ENCODE results near the gene HECTD4. TPM values are rescaled to one million over a fixed set of nuclear protein-coding genes. Genes with fewer than 3 reads are reported as not detected.

The HECTD4 gene
- total RNA-seq, 1 experiment from 2014 or later = 31.2 TPM

DNA sequence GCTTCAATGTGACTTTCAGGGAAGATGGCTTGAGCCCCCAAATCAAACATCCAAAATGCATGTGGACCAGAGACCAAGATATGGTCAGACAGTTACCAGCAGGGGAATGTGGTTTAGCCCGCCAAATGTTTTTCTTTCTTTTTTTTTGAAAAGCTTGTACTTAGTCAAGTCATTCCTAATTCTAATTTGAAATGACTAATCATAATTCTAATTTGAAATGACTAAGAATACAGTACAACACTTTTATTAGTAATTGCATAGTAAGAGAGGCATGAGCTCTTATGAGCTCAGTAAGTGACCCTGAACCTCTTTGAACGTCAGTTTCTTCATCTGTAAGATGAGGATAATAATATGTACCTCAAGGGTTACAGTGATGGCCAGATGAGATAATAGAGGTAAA is 72.4 kb downstream of the HECTD4 start:
- RAD21 ChIA-PET (ENCODE audit: low non-redundant PET in 1 of 2, low total read pairs in 2 of 2, uncharacterized antibody in 2 of 2, unreplicated experiment in 2 of 2) = no interaction called here
- CTCF ChIA-PET = no interaction called here
- DNase-seq (ENCODE audit: low read depth, low spot score) (no peak), ATAC-seq (no peak)
- Histone ChIP-seq H3K4me2 (ENCODE audit: low read length) (no peak overlapping the region), H3K36me3 (ENCODE audit: control insufficient read depth in 1 of 2, insufficient read depth in 2 of 2, low read length in 2 of 2) (no peaks in the 10 kb centered on the region; a peak in 1 of 4 replicates), H3K9me3 (ENCODE audit: control insufficient read depth in 1 of 2, insufficient read depth in 1 of 2, low read depth in 1 of 2, low read length in 2 of 2) (no peaks in the 10 kb centered on the region), H3K9me2 (ENCODE audit: insufficient read depth) (no peaks in the 10 kb centered on the region), H3K79me2 (ENCODE audit: insufficient read depth, low read length) (no peaks in the 10 kb centered on the region), H2AFZ (ENCODE audit: low read depth, low read length, poor library complexity, severe bottlenecking) (no peak overlapping the region), H3K27ac (ENCODE audit: low read depth, low read length) (no peak overlapping the region), H4K20me1 (ENCODE audit: insufficient read depth) (0 out of 2 replicates have a peak, but pooled peaks cover 4% of the 10 kb centered on the region), H3K4me1 (ENCODE audit: control insufficient read depth in 1 of 2, insufficient read depth in 2 of 2, low read length in 2 of 2) (no peaks in the 10 kb centered on the region), H3K4me3 (replicated peaks in 1 of 2; ENCODE audit: low read depth in 1 of 2, low read length in 2 of 2) (no peak overlapping the region), H3K27me3 (ENCODE audit: insufficient read depth, low read length) (no peaks in the 10 kb centered on the region), H3K9ac (ENCODE audit: low read length) (no peak overlapping the region)
- POLR2A ChIA-PET = no interaction called here
- no peak for TF ChIP-seq EZH2phosphoT487 (IDR thresholded peaks at IDR 0.05; ENCODE audit: borderline replicate concordance)
- no peak for TF ChIP-seq CBX3 (IDR thresholded peaks at IDR 0.05; ENCODE audit: low read depth)
- TF ChIP-seq RAD21 (IDR thresholded peaks at IDR 0.05; ENCODE audit: low read depth) = no peak
- no peak for TF ChIP-seq SP1 (IDR thresholded peaks at IDR 0.05; ENCODE audit: low read depth)
- no peak for TF ChIP-seq ELF1 (IDR thresholded peaks at IDR 0.05; ENCODE audit: borderline replicate concordance, low read depth)
- no peak for TF ChIP-seq SIN3A (IDR thresholded peaks at IDR 0.05; ENCODE audit: low read depth)
- no peak for TF ChIP-seq ZNF274 (IDR thresholded peaks at IDR 0.05; ENCODE audit: low read depth, low read length)
- TF ChIP-seq YY1 (IDR thresholded peaks at IDR 0.05; ENCODE audit: extremely low read depth, insufficient replicate concordance, low read depth, low read length) = no peak
- TF ChIP-seq SRF (IDR thresholded peaks at IDR 0.05; ENCODE audit: low read depth) = no peak
- TF ChIP-seq POLR2A (IDR thresholded peaks at IDR 0.05; ENCODE audit: borderline replicate concordance, extremely low read depth, insufficient read depth, insufficient read length) = no peak
- intact Hi-C loops (cut with micrococcal nuclease) = no loop called here
- BruUV-seq (replicated peaks) = no TSS peak

DNA sequence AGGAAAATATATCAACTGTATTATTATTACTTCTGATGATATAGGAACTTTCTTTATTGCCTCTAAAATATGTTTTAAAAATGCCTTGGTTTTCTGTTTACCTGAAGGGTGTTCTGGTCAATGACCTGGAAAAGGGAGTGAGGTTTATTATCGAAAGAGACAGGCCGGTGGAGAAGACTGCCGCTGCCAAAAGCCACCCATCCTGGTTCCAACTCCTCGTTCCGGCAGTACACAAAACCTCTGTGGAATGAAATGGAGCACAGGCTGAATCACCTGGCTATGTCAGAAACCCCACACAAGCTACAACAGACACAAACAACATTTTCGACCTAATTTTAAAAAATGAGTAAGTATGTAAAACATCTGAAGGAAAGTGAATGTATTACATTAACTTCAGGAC is 73.6 kb downstream of the HECTD4 start:
- POLR2A ChIA-PET = no interaction called here
- Histone ChIP-seq H3K4me1 (ENCODE audit: control insufficient read depth in 1 of 2, insufficient read depth in 2 of 2, low read length in 2 of 2) (no peaks in the 10 kb centered on the region), H4K20me1 (ENCODE audit: insufficient read depth) (0 out of 2 replicates have a peak, but pooled peaks cover 4% of the 10 kb centered on the region), H3K27me3 (ENCODE audit: insufficient read depth, low read length) (no peaks in the 10 kb centered on the region), H2AFZ (ENCODE audit: low read depth, low read length, poor library complexity, severe bottlenecking) (no peak overlapping the region), H3K4me3 (replicated peaks in 1 of 2; ENCODE audit: low read depth in 1 of 2, low read length in 2 of 2) (no peak overlapping the region), H3K9me3 (ENCODE audit: control insufficient read depth in 1 of 2, insufficient read depth in 1 of 2, low read depth in 1 of 2, low read length in 2 of 2) (no peaks in the 10 kb centered on the region), H3K4me2 (ENCODE audit: low read length) (no peak overlapping the region), H3K36me3 (ENCODE audit: control insufficient read depth in 1 of 2, insufficient read depth in 2 of 2, low read length in 2 of 2) (no peaks in the 10 kb centered on the region), H3K27ac (ENCODE audit: low read depth, low read length) (no peak overlapping the region), H3K9ac (ENCODE audit: low read length) (no peak overlapping the region), H3K79me2 (ENCODE audit: insufficient read depth, low read length) (no peaks in the 10 kb centered on the region), H3K9me2 (ENCODE audit: insufficient read depth) (no peaks in the 10 kb centered on the region)
- RAD21 ChIA-PET (ENCODE audit: low non-redundant PET in 1 of 2, low total read pairs in 2 of 2, uncharacterized antibody in 2 of 2, unreplicated experiment in 2 of 2) = no interaction called here
- intact Hi-C loops (cut with micrococcal nuclease) = no loop called here
- BruUV-seq (replicated peaks) = no TSS peak
- CTCF ChIA-PET = no interaction called here
- TF ChIP-seq ELF1 (IDR thresholded peaks at IDR 0.05; ENCODE audit: borderline replicate concordance, low read depth) (no peak), CBX3 (IDR thresholded peaks at IDR 0.05; ENCODE audit: low read depth) (no peak), SRF (IDR thresholded peaks at IDR 0.05; ENCODE audit: low read depth) (no peak), SIN3A (IDR thresholded peaks at IDR 0.05; ENCODE audit: low read depth) (no peak), JUND (IDR thresholded peaks at IDR 0.05) (no peak), EZH2 (IDR thresholded peaks at IDR 0.05) (no peak), EGR1 (IDR thresholded peaks at IDR 0.05; ENCODE audit: low read depth) (no peak), POLR2AphosphoS5 (IDR thresholded peaks at IDR 0.05; ENCODE audit: low read depth, low read length) (no peak), POLR2A (IDR thresholded peaks at IDR 0.05; ENCODE audit: borderline replicate concordance, extremely low read depth, insufficient read depth, insufficient read length) (no peak), FOSL1 (IDR thresholded peaks at IDR 0.05; ENCODE audit: low read depth) (no peak), EZH2phosphoT487 (IDR thresholded peaks at IDR 0.05; ENCODE audit: borderline replicate concordance) (no peak), RAD21 (IDR thresholded peaks at IDR 0.05; ENCODE audit: low read depth) (no peak), ZFX (IDR thresholded peaks at IDR 0.05) (no peak), CEBPB (IDR thresholded peaks at IDR 0.05; ENCODE audit: low read depth) (no peak)
- TF ChIP-seq, protein P1, sequence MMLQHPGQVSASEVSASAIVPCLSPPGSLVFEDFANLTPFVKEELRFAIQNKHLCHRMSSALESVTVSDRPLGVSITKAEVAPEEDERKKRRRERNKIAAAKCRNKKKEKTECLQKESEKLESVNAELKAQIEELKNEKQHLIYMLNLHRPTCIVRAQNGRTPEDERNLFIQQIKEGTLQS (IDR thresholded peaks at IDR 0.05) = no peak
- TF ChIP-seq, protein P2, sequence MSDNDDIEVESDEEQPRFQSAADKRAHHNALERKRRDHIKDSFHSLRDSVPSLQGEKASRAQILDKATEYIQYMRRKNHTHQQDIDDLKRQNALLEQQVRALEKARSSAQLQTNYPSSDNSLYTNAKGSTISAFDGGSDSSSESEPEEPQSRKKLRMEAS (IDR thresholded peaks at IDR 0.05) = no peak
- TF ChIP-seq, protein P3, sequence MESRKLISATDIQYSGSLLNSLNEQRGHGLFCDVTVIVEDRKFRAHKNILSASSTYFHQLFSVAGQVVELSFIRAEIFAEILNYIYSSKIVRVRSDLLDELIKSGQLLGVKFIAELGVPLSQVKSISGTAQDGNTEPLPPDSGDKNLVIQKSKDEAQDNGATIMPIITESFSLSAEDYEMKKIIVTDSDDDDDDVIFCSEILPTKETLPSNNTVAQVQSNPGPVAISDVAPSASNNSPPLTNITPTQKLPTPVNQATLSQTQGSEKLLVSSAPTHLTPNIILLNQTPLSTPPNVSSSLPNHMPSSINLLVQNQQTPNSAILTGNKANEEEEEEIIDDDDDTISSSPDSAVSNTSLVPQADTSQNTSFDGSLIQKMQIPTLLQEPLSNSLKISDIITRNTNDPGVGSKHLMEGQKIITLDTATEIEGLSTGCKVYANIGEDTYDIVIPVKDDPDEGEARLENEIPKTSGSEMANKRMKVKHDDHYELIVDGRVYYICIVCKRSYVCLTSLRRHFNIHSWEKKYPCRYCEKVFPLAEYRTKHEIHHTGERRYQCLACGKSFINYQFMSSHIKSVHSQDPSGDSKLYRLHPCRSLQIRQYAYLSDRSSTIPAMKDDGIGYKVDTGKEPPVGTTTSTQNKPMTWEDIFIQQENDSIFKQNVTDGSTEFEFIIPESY (IDR thresholded peaks at IDR 0.05; ENCODE audit: extremely low read depth, insufficient replicate concordance, low read length) = no peak
- DNase-seq (ENCODE audit: low read depth, low spot score) (no peak), ATAC-seq (no peak)
